GM19395 (cell line): ENCODE data around the gene ANKRD33.
"Not testable (repeated sequence)": the region's sequence is repeated elsewhere in the genome, so short reads cannot be mapped to it uniquely, and the experiment has no call there.

Experiments
- ATAC-seq: cut with Tn5 transposase; IDR thresholded peaks from one replicate; pipeline ENCODE4 v1.9.1; 2021; ENCODE audit warnings: mild to moderate bottlenecking, moderate library complexity; ENCODE audit not compliant: unreplicated experiment

Gene ANKRD33

DNA sequence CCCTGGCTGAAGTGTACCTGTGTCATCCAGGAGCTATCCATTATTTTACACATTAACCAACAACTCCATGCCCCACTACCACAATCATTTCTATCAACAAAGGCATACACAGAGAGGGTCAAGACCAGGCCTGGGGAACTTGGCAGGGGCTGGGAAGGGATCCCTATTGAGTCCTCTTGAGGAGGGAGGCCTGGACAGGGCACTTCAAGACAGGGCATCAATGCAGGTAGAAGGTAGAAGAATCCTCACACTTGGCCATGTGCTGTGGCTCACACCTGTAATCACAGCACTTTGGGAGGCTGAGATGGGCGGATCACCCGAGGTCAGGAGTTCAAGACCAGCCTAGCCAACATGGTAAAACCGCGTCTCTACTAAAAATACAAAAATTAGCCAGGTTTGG is 13.4 kb upstream of the ANKRD33 start:
- ATAC-seq: no peak

DNA sequence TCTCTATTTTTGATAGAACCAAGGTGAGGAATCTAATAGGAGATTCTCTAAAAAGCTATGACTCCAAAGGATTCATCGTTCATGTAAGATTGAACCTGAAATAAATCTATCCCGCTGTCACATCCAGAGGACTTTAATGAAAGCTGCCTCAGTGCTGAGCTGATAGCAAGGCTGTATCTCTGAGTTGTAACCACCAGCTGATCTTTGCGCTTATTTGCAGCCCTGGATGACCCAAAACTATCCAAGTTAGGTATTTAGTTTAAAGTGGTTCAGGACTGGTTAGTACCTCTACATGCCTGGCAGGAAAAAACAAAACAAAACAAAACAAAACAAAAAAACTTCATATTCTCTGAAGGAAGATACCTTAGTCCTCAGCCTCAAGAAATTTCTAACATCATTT is 8.8 kb upstream of the ANKRD33 start:
- no peak for ATAC-seq

DNA sequence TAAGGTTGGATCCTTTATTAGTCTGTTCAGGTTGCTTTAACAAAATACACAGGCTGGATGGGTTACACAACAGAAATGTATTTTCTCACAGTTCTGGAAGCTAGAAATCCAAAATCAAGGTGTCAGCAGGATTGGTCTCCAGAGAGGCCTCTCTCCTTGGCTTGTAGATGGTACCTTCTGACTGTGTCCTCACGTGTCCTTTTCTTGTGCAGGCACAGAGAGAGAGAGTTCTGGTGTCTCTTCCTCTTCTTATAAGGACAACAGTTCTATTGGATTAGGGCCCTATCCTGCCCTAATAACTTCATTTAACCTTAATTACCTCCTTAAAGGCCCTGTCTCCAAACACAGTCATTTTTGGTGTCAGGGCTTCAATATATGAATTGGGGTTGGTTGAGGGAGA is 4.6 kb upstream of the ANKRD33 start:
- ATAC-seq: no peak

DNA sequence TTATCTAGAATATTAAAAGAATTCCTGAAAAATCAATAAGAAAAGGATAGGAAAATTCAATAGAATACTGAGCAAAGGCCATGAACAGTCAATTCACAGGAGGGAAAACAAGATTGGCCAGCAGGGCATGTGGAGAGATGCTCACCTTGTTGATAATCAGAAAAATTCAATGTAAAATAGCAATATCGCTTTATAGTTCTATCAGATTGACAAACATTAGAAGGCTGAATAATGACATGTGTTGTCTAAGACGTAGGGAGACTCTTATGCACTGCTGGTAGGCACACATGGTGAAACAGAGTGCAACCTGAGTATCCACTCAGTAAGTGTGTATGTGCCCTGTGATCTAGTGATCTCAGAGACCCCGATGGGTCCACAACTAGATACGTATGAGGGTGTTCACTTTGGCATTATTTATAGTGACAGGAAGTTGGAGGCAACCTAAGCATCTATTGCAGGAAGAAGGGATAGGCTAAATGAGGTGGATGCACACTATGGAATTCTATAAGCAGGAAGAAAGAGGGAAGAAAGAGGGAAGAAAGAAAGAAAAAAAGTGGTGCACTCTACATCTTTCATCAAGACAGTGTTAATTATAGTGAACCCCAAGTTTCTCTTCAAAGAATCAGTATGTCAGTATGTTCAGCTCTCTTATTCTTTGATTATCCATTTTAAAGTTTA is 3.8 kb upstream of the ANKRD33 start:
- ATAC-seq: no peak

DNA sequence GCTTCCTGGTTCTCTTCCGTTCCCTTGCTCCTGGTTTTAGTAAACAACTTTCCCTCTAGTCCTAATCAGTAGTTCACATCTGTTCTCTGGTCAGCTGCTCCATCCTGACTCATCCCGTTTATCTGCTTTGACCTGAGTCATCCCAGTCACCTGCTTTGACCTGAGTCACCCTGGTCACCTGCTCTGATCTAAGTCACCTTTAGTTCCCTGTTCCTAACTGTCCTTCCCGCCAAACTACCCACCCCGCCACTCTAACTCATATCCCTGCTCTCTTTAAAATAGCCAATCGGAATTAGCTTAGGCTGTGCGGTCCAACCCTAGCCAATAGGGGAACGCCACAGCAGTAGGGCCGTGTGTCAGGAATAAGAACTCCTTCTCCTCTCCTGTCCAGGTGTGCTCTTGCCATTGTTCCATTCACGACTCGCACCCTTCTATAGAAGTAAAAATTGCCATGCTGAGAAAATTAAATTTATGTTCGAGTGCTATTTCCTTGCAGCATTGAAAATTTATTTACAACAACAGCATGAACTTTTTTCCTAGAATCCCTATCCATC is 3.1 kb upstream of the ANKRD33 start:
- no peak for ATAC-seq

DNA sequence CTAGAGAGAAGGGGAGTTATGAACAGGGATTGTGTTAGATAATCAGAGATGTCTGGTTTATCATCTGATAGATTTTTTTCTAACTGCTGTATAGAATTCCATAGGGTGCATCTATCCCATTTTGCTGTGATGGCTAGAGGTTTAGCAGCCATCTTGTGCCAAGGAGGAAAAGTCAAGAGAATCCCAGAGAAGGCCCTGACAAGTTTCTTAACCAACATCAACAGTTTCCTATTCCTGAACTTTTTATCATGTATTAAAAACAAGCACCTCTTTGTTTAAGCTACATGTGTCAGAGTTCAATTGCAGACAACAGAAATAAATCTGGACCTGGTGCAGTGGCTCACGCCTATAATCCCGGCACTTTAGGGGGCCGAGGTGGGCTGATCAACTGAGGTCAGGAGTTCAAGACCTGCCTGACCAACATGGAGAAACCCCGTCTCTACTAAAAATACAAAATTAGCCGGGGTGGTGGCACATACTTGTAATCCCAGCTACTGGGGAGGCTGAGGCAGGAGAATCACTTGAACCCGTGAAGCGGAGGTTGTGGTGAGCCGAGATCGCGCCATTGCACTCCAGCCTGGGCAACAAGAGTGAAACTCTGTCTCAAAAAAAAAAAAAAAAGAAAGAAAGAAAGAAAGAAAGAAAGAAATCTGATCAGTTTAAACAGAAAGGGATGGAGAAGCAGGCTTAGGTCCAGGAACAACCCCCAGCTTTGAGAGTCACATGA is 2.4 kb upstream of the ANKRD33 start:
- not testable (repeated sequence) for ATAC-seq

DNA sequence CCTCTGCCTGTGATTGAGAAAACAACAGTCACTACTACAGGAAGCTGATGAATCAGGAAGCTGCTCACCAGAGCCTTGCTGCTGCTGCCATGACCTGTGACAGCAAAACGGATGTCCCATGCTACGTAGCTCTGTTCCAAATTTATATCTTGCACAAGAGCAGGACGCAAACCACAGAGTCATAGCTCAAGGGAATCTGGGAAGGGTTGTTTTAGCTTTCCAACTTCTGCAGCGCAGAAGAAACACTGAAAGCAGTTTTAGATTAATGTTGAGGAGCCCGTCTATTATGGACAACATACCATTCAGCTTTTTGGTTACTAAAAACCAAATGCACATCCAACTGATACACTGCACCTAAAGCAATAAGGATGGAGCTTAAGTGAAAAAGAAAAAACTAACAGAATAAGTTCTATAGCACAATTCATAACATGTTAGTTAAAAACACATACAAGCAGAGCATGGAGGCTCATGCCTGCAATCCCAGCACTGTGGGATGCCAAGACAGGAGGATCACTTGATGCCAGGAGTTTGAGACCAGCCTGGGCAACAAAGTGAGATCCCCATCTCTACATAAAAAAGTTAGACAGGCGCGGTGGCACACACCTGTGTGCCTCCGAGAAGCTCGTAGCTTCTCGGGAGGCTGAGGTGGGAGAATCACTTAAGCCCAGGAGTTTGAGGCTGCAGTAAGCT is 1.7 kb upstream of the ANKRD33 start:
- ATAC-seq: no peak

DNA sequence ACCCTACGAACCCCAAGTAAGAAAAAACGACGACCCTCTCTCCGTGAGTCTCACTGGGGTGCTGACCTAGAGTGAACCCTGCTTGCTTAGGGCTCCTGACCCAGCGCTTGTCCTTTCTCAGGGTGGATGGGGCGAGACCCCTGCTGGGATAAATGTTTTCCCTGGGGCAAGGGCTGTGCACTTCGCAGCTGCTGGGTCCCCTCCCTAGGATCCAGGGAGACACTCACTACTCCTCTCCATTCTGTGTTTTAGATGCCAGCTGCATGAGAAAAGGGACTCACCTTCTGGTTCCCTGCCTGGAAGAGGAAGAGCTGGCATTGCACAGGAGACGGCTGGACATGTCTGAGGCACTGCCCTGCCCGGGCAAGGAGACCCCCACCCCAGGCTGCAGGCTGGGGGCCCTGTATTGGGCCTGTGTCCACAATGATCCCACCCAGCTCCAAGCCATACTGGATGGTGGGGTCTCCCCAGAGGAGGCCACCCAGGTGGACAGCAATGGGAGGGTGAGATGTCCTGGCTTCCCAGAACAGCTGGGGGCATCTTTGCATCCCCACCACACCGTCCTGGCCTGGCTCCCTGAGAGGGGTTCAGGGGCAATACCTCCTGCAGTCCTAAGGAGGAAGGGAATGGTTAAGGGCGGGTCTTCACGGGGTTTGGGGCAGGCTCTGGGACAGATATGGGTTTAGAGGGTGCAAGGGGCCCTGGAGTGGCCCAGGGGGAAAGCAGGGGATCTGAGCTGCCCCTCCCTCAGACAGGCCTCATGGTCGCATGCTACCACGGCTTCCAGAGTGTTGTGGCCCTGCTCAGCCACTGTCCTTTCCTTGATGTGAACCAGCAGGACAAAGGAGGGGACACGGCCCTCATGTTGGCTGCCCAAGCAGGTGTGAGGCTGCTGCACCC is 663 bp downstream of the ANKRD33 start:
- ATAC-seq: no peak

DNA sequence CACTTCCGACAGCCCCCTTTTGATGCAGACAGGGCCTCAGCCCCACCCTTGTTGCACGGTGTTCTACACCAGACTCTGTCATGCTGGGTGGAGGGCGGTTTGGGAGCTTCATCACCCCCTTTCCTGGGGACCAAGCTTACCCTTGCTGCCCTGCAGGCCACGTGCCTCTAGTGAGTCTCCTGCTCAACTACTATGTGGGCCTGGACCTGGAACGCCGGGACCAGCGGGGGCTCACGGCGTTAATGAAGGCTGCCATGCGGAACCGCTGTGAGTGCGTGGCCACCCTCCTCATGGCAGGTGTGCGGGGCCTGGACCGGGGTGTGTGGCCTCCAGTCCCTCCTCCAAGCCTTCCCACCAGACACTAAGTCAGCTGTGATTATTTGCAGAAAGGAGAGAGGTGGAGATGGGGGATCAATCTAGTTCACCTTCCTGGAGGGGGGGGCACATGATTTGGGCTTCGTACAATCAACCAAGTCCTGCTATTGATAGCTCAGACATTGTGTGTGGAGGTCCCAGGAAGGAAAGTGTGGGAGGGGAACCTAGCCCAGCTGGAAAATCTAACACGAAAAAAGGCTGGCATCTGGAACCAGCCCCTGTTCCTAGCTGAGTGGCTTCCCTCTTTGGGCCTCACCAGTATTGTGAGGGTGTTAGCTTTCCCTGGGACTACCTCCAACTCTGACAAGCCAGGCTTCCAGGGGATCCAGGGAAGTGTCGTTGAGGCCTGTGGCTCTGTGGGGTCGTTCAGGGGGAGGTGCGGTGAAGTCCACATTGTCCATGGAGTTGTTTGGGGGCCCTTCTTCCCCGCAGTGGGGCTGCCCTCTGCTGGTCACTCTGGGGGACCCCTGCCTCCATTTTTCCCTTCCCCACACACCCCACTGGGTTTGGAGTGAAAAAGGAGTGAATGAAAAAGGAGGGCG is 1.6 kb downstream of the ANKRD33 start:
- ATAC-seq: no peak

DNA sequence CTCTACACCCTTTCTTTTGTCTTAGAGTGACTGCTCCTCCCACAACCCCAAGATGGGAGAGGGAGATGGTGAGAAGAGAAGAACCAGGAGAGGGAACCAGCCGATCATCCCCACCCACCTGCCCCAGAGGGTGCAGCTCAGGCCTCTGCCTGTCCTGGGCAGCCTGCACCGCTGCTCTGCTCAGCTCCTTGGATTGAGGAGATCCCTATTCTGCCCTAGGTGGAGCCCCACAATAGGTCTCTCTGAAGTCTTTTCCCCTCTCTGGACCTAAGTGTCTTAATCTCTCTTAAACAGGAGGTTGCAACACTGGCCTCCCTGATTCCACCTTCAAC is 2.2 kb downstream of the ANKRD33 start:
- no peak for ATAC-seq

DNA sequence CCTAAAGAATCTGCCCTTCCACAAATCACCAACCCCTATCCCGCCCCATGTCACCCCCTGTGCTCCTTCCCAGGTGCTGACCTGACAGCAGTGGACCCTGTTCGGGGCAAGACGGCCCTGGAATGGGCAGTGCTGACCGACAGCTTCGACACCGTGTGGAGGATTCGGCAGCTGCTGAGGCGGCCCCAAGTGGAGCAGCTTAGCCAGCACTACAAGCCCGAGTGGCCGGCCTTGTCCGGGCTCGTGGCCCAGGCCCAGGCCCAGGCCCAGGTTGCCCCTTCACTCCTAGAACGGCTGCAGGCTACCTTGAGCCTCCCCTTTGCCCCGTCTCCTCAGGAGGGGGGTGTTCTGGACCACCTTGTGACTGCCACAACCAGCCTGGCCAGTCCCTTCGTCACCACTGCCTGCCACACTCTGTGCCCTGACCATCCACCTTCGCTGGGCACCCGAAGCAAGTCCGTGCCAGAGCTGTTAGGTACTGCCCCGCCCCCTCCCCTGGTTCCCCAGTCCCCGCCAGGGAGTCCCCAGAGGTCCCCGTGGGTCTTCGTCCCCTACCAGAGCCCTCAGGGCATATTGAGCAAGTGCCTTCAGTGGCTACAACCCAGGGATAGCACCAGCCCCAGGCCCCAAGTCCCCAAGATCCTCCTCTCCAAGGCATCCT is 2.7 kb downstream of the ANKRD33 start:
- no peak for ATAC-seq

DNA sequence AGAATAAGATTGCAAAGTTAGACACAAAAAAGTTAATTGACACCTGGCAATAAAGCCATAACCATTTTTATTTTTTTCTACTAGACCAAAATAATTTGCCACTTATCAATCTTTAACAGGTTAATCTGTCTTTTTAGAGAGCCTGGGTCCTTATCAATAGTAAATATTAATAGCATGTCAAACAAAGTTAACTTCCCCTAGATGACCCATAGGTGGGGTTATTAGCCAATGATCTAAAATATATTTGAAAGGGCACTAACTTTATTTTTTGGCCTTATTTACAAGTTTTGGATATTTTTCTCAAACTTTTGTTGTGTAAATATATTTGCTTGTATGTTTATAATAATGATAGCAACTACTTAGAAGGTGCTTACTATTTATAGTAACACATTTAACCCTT is 3.9 kb downstream of the ANKRD33 start:
- no peak for ATAC-seq

DNA sequence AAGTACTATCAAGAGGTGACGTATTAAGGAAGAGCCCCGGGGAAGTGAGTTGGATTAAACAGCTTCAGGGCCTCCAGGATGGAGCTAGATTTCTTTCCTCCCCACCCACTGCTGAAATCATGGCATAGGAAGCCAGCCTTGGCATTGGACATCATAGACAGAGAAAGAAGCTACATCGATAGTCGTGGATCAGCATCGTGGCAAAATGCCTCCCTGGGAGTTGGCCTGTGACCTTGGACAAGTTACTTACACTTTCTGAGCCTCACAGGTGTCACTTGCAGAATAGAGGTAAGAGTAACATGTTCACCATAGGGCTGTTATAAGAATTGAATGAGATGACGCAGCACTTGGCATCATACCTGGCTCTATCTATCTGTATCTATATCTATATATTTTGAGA is 5.9 kb downstream of the ANKRD33 start:
- ATAC-seq: no peak

DNA sequence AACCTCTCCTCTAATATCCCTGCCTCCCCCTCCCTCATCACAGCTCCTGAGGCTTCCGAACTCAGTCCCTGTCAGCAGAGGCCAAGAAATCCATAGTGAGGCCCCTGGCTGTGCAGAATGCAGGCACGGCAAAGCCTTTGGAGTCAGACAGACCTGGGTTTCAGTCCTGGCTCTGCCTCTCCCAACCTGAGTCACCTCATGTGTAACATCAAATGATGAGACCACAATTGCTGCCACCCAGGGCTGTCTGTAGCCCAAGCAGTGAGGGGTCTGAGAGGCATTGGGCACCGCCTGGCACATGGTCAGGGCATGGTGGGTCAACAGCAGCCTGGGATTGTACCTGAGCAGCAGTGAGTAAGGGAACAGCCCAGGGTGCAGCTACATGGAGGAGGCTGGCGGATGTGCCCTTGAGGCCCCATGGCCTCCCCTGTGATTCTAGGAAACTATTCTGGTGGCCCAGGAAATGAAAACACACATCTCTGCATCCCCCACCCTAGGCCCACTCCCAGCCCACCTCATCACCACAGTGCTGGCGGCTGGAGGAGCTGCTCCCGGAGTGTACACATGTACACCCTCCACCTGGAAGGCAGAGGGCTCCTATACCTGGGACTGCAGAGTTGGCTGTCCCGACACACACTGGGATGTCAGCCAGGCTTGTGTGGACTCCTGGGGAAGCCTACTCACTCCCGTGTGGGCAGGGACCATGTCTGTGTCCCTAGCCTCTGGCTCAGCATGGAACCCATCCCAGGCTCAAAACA is 7.7 kb downstream of the ANKRD33 start:
- no peak for ATAC-seq

DNA sequence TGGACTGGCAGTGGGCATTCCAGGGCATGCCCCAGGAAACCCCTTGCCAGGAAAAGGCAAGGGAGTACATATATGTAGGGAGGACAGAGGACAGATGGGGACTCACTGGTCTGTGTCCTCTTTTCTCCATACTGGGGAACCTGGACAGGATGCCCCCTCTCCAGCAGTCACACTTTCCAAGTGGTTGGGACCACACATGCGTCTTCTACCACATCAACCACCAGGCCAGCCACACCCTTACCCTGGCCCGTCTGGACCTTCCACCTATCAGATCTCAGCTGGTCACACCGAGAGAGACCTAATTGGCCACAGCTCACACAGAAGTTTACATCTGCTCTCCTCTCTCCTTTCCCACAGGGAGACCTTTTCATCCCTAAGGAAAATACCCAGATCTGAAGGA is 8.3 kb downstream of the ANKRD33 start:
- no peak for ATAC-seq

DNA sequence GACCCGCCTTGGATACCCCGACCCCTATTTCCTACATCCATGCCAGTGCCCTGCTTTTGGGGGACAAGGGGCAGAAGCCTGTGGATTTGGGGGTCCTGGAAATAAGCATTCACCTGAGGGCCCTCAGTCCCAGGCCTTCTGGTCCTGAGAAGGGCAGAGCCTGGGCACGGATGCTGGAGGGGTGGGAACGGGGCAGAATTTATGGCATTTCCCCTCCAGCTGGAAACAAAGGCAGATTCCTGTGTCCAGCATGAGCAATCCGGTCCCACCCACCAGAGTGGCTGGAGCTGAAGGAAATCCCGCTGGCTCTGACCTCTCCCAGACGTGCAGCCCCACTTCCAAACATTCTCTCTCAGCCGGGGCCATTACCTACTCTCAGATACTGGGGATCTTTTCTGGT is 9.3 kb downstream of the ANKRD33 start:
- ATAC-seq: no peak

DNA sequence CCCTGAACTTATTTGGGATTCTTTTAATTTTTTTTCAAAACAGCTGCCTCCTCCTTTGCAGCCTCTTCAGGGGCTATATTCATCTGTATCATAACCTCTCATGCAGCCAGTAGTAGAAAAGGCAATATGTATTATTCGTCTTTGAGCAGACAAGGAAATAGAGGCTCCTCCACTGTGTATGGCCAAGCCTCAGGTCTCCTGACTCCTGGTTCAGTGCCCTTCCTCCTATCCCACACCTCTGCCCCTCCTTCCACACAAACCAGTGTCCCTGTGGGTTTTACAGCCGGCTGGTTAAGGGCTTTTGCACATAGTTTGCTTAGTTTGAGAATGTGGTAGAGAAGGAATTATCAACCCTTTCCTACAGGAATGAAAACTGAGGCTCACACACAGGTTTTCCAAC is 10.6 kb downstream of the ANKRD33 start:
- no peak for ATAC-seq

DNA sequence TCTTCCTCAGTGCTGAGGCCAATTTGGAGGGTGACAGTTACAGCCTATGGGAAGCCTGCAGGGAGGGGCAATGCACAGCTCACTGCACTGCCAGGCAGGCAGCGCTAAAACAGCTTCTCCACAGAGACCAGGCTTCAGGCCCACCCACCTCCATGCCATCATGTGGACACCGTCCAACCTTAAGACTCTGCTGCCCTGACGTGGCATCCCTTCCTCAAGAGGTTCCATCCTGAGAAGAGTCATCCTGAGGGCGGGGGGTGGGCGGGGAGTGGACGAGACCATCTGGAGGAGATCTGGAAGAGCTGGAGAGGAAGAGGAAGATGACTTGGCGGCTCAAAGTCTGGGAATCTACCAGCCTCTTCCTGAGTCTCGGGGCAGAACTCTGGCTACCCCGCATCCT is 11.0 kb downstream of the ANKRD33 start:
- ATAC-seq: no peak
